C4-2B (cell line): ENCODE measurements around the gene RAB6B.

Experiments used
- H3K27ac ChIP-seq: fragments of 450-650 bp; 2 replicates; pipeline ENCODE4 v1.5.1; 2017
- ZFX ChIP-seq: fragments of 450-650 bp; IDR thresholded peaks from 2 replicates; pipeline ENCODE4 v1.6.1; 2017
- TF ChIP-seq, protein P1 (sequence below): fragments of 450-650 bp; conservative IDR thresholded peaks from 2 replicates; pipeline ENCODE4 v1.5.1; 2017; ENCODE audit warnings: mild to moderate bottlenecking

The RAB6B gene

DNA sequence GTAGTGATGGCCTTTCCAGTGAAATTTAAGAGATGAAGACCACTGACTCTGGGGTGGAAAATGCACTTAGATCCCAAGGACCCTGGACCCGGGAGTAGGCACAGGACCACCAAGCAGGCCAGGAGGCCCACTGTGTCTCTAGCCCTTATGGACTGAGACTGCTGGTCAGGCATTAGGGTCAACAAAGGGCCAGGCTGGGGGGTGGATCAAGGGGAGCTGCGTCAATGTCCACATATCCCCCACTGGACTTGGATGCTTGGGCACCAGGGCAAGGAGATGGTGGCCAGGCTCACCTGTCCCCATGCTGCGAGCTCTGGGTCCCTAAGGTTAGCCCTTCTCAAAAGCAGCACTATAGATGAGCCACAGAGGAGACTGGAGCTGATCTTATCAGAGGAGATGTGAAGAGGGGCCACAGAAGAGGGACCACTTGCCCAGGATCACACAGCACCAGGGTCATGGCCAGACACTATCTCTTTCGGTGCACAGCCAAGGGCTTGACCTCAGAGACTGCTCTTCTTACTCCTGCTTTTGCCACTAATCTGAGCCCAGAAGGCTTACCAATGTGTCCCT, 14.7 kb downstream of the RAB6B start:
- no peak overlapping the region for H3K27ac ChIP-seq
- TF ChIP-seq, protein P1, sequence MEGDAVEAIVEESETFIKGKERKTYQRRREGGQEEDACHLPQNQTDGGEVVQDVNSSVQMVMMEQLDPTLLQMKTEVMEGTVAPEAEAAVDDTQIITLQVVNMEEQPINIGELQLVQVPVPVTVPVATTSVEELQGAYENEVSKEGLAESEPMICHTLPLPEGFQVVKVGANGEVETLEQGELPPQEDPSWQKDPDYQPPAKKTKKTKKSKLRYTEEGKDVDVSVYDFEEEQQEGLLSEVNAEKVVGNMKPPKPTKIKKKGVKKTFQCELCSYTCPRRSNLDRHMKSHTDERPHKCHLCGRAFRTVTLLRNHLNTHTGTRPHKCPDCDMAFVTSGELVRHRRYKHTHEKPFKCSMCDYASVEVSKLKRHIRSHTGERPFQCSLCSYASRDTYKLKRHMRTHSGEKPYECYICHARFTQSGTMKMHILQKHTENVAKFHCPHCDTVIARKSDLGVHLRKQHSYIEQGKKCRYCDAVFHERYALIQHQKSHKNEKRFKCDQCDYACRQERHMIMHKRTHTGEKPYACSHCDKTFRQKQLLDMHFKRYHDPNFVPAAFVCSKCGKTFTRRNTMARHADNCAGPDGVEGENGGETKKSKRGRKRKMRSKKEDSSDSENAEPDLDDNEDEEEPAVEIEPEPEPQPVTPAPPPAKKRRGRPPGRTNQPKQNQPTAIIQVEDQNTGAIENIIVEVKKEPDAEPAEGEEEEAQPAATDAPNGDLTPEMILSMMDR: no peak
- TF ChIP-seq ZFX: no peak

DNA sequence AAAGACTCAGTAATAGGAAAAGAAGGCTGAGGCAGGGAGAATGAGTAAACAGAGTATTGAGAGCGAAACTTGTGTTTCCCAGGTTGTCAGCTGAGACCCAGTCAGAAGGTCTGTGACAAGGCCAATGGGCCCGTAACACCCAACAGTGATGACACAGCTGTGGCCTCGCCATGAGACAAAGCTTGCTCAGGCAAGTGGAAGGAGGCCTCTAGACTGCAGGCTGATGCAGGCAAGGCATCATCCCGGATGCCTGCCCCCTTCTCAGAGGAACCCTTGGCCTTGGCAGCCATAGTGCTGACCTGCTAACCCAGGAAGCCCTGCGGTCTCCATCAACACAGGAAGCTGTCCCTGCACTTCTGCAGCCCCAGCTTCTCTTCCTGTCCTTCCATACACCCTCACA, 15.4 kb downstream of the RAB6B start:
- H3K27ac ChIP-seq: no peak overlapping the region
- TF ChIP-seq ZFX: no peak
- TF ChIP-seq, protein P1: no peak

GRCh38 chr3:133878518-133878917, 17.2 kb downstream of the RAB6B start:
- H3K27ac ChIP-seq: no peak overlapping the region
- TF ChIP-seq, protein P1: no peak
- TF ChIP-seq ZFX: no peak

GRCh38 chr3:133877221-133877620, 18.5 kb downstream of the RAB6B start:
- H3K27ac ChIP-seq: no peak overlapping the region
- TF ChIP-seq ZFX: no peak
- TF ChIP-seq, protein P1: no peak

GRCh38 chr3:133874761-133875438, 20.8 kb downstream of the RAB6B start:
- no peak overlapping the region for H3K27ac ChIP-seq
- TF ChIP-seq, protein P1: no peak
- no peak for TF ChIP-seq ZFX

DNA sequence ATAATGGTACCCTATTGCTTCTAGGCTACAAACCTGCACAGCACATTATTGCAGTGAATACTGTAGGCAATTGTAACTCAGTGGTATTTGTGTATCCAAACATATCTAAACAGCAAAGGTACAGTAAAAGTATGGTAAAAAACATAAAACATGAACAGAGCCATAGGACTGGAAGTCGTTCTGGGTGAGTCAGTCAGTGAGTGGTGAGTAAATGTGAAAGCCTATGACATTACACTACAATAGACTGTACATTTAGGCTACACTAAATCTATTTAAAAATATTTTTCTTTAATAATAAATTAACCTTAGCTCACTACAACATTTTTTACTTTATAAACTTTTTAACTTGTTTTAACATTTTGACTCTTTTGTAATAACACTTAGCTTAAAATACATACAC, 21.3 kb downstream of the RAB6B start:
- TF ChIP-seq ZFX: no peak
- TF ChIP-seq, protein P1: no peak
- H3K27ac ChIP-seq: no peak overlapping the region

DNA sequence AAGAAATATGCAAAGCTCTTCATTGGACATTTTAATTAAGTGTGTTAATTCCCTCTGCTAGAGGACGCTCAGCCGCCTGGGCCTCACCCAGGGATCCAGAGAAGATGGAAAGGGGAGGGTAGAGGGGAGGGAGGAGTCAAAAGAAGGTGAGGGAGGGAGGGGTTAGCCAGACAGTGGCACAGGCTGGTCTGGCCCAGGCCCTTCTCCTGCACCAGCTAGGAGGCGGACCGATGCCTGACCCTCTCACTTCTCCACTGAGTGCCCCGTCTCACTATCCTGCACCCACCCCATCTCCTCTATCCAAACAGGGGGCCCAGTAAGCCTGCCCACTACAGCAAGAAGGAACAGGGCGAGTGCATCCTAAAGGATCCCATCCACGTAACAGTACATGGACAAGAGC, 22.9 kb downstream of the RAB6B start:
- TF ChIP-seq ZFX: no peak
- TF ChIP-seq, protein P1: no peak
- H3K27ac ChIP-seq: no peak overlapping the region
